ENCODE data around the gene HRK. TPM values are rescaled to one million over a fixed set of nuclear protein-coding genes. Genes with fewer than 3 reads are reported as not detected.

HRK gene
- polyA plus RNA-seq, 1 donor, result 0.16 TPM

GRCh38 chr12:116853507-116853906 is 27.7 kb downstream of the HRK start:
- no peak for DNase-seq
- 100% methylated on average over 1 of the region's 5 CpGs for WGBS (ENCODE audit: insufficient coverage, low lambda C conversion rate)
- H3K4me1 ChIP-seq (ENCODE audit: control insufficient read depth, insufficient read depth, low read length), result no peaks in the 10 kb centered on the region
- H3K27ac ChIP-seq (ENCODE audit: low read length), result no peak overlapping the region
- no peaks in the 10 kb centered on the region for H3K9me3 ChIP-seq (ENCODE audit: control insufficient read depth, low read depth, low read length)
- H3K36me3 ChIP-seq (ENCODE audit: control insufficient read depth, insufficient read depth, low read length), result no peaks in the 10 kb centered on the region
- H3K27me3 ChIP-seq (ENCODE audit: control insufficient read depth, insufficient read depth, low read length), result peaks cover 2% of the 10 kb centered on the region
- H3K4me3 ChIP-seq (ENCODE audit: low read length), result no peak overlapping the region

- Histone ChIP-seq H3K9me3 (ENCODE audit: control insufficient read depth, low read depth, low read length) (no peaks in the 10 kb centered on the region), H3K36me3 (ENCODE audit: control insufficient read depth, insufficient read depth, low read length) (no peaks in the 10 kb centered on the region), H3K4me1 (ENCODE audit: control insufficient read depth, insufficient read depth, low read length) (no peaks in the 10 kb centered on the region), H3K27ac (ENCODE audit: low read length) (no peak overlapping the region), H3K27me3 (ENCODE audit: control insufficient read depth, insufficient read depth, low read length) (no peaks in the 10 kb centered on the region), H3K4me3 (ENCODE audit: low read length) (no peak overlapping the region)
- WGBS (ENCODE audit: insufficient coverage, low lambda C conversion rate), result no CpG with 5 or more reads among the region's 6 CpGs
- DNase-seq, result no peak
These were observed 28.9 kb downstream of the HRK start for GRCh38 chr12:116852303-116852702.

GRCh38 chr12:116849216-116849615 is 32.0 kb downstream of the HRK start:
- 100% methylated on average over 1 of the region's 23 CpGs for WGBS (ENCODE audit: insufficient coverage, low lambda C conversion rate)
- Histone ChIP-seq H3K27me3 (ENCODE audit: control insufficient read depth, insufficient read depth, low read length) (no peaks in the 10 kb centered on the region), H3K9me3 (ENCODE audit: control insufficient read depth, low read depth, low read length) (no peaks in the 10 kb centered on the region), H3K4me1 (ENCODE audit: control insufficient read depth, insufficient read depth, low read length) (no peaks in the 10 kb centered on the region), H3K36me3 (ENCODE audit: control insufficient read depth, insufficient read depth, low read length) (no peaks in the 10 kb centered on the region), H3K4me3 (ENCODE audit: low read length) (no peak overlapping the region), H3K27ac (ENCODE audit: low read length) (no peak overlapping the region)
- no peak for DNase-seq

- WGBS (ENCODE audit: insufficient coverage, low lambda C conversion rate), result no CpG with 5 or more reads among the region's 6 CpGs
- no peaks in the 10 kb centered on the region for H3K9me3 ChIP-seq (ENCODE audit: control insufficient read depth, low read depth, low read length)
- H3K27ac ChIP-seq (ENCODE audit: low read length), result no peak overlapping the region
- no peak overlapping the region for H3K4me3 ChIP-seq (ENCODE audit: low read length)
- H3K36me3 ChIP-seq (ENCODE audit: control insufficient read depth, insufficient read depth, low read length), result no peaks in the 10 kb centered on the region
- H3K27me3 ChIP-seq (ENCODE audit: control insufficient read depth, insufficient read depth, low read length), result no peaks in the 10 kb centered on the region
- H3K4me1 ChIP-seq (ENCODE audit: control insufficient read depth, insufficient read depth, low read length), result no peaks in the 10 kb centered on the region
- no peak for DNase-seq
These were observed 38.2 kb downstream of the HRK start for GRCh38 chr12:116843085-116843484.

GRCh38 chr12:116839287-116839830 is 41.9 kb downstream of the HRK start:
- H3K9me3 ChIP-seq (ENCODE audit: control insufficient read depth, low read depth, low read length), result no peaks in the 10 kb centered on the region
- no peak for DNase-seq
- H3K4me3 ChIP-seq (ENCODE audit: low read length), result no peak overlapping the region
- 100% methylated on average over 1 of the region's 3 CpGs for WGBS (ENCODE audit: insufficient coverage, low lambda C conversion rate)
- no peaks in the 10 kb centered on the region for H3K36me3 ChIP-seq (ENCODE audit: control insufficient read depth, insufficient read depth, low read length)
- no peaks in the 10 kb centered on the region for H3K27me3 ChIP-seq (ENCODE audit: control insufficient read depth, insufficient read depth, low read length)
- H3K27ac ChIP-seq (ENCODE audit: low read length), result no peak overlapping the region
- H3K4me1 ChIP-seq (ENCODE audit: control insufficient read depth, insufficient read depth, low read length), result no peaks in the 10 kb centered on the region

DNA sequence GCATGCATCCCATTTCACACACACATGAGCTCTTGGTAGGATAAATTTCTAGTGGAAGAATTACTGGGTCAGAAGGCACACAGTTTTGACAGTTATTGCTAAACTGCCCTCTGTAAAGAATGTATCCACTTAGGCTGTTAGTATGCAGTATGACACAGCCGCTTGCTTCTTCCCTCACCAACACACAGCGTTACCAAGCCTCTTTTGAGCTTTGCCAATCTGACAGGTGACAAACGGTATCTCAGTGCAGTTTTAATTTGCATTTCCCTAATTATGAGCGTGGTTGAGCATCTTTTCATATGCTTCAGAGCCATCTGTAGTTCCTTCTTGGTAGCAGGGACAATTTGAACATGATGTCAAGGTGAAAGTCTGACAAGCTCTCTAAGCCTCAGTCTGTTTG is 42.9 kb downstream of the HRK start:
- no peak overlapping the region for H3K27ac ChIP-seq (ENCODE audit: low read length)
- no peak overlapping the region for H3K4me3 ChIP-seq (ENCODE audit: low read length)
- no peaks in the 10 kb centered on the region for H3K27me3 ChIP-seq (ENCODE audit: control insufficient read depth, insufficient read depth, low read length)
- no peak for DNase-seq
- H3K9me3 ChIP-seq (ENCODE audit: control insufficient read depth, low read depth, low read length), result no peaks in the 10 kb centered on the region
- no peaks in the 10 kb centered on the region for H3K4me1 ChIP-seq (ENCODE audit: control insufficient read depth, insufficient read depth, low read length)
- WGBS (ENCODE audit: insufficient coverage, low lambda C conversion rate), result no CpG with 5 or more reads among the region's 4 CpGs
- H3K36me3 ChIP-seq (ENCODE audit: control insufficient read depth, insufficient read depth, low read length), result no peaks in the 10 kb centered on the region

DNA sequence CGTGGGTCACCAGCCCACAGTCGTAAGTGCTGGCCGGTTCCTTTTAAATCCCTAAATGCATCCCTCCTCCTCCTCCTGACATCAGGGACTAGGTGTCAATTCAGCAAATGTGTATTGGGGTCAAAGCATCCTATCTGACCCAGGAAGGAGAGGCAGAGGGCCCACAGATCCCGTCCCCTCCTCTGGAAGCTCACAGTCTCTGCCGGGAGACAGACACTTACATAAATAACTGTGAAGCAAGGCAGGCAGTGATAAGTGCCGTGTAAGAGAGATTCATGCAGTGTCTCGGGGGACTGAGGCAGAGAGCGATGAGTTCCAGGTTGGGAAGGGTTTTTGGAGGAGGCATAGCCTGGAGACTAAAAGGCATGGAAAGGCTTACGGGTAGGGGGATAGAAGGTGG is 44.1 kb downstream of the HRK start:
- Histone ChIP-seq H3K9me3 (ENCODE audit: control insufficient read depth, low read depth, low read length) (no peaks in the 10 kb centered on the region), H3K27me3 (ENCODE audit: control insufficient read depth, insufficient read depth, low read length) (no peaks in the 10 kb centered on the region), H3K27ac (ENCODE audit: low read length) (no peak overlapping the region), H3K4me1 (ENCODE audit: control insufficient read depth, insufficient read depth, low read length) (no peaks in the 10 kb centered on the region), H3K36me3 (ENCODE audit: control insufficient read depth, insufficient read depth, low read length) (no peaks in the 10 kb centered on the region), H3K4me3 (ENCODE audit: low read length) (no peak overlapping the region)
- DNase-seq, result no peak
- WGBS (ENCODE audit: insufficient coverage, low lambda C conversion rate), result 80% methylated on average over 1 of the region's 9 CpGs

GRCh38 chr12:116835484-116835883 is 45.8 kb downstream of the HRK start:
- WGBS (ENCODE audit: insufficient coverage, low lambda C conversion rate), result no CpG with 5 or more reads among the region's 1 CpG
- Histone ChIP-seq H3K36me3 (ENCODE audit: control insufficient read depth, insufficient read depth, low read length) (no peaks in the 10 kb centered on the region), H3K4me3 (ENCODE audit: low read length) (no peak overlapping the region), H3K27ac (ENCODE audit: low read length) (no peak overlapping the region), H3K4me1 (ENCODE audit: control insufficient read depth, insufficient read depth, low read length) (no peaks in the 10 kb centered on the region), H3K27me3 (ENCODE audit: control insufficient read depth, insufficient read depth, low read length) (no peaks in the 10 kb centered on the region), H3K9me3 (ENCODE audit: control insufficient read depth, low read depth, low read length) (no peaks in the 10 kb centered on the region)
- DNase-seq, result no peak

DNA sequence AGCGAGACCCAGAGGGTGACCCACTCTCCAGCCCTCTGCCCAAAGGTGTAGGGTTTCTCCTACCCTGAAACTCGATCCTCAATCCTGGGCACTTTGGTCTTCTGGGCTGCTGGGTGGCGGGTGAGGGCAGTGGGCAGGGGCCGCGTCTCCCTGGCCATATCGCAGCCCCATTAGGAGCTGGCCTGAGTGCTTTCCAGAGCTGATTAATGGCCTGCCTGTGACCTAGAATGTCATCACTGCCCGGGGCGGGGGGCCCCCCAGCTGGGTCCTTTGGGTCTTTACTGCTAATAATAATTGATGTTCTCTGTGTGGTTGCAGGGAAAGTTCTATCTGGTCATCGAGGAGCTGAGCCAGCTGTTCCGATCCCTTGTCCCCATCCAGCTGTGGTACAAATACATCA is 47.8 kb downstream of the HRK start:
- H3K27me3 ChIP-seq (ENCODE audit: control insufficient read depth, insufficient read depth, low read length), result no peaks in the 10 kb centered on the region
- no CpG with 5 or more reads among the region's 10 CpGs for WGBS (ENCODE audit: insufficient coverage, low lambda C conversion rate)
- no peaks in the 10 kb centered on the region for H3K9me3 ChIP-seq (ENCODE audit: control insufficient read depth, low read depth, low read length)
- DNase-seq, result no peak
- H3K36me3 ChIP-seq (ENCODE audit: control insufficient read depth, insufficient read depth, low read length), result no peaks in the 10 kb centered on the region
- no peak overlapping the region for H3K4me3 ChIP-seq (ENCODE audit: low read length)
- no peak overlapping the region for H3K27ac ChIP-seq (ENCODE audit: low read length)
- H3K4me1 ChIP-seq (ENCODE audit: control insufficient read depth, insufficient read depth, low read length), result no peaks in the 10 kb centered on the region

DNA sequence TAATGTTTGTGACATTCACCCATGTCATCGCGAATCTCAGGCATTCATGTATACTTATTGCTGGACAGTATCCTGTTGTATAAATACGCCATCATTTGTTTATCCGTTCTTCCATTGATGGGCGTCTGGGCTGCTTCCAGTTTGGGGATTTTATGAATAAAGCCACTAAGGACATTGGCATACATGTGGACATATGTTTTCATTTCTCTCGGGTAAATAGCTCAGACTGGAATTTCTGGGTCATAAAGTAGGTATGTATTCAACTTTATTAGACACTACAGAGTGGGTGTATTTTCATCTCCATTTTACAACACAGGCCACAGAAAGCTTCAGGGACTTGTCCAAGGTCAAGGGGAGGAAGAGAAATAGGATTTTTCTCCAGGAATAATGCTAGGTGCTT is 48.9 kb downstream of the HRK start:
- H3K9me3 ChIP-seq (ENCODE audit: control insufficient read depth, low read depth, low read length), result no peaks in the 10 kb centered on the region
- no peaks in the 10 kb centered on the region for H3K4me1 ChIP-seq (ENCODE audit: control insufficient read depth, insufficient read depth, low read length)
- no peak overlapping the region for H3K27ac ChIP-seq (ENCODE audit: low read length)
- H3K27me3 ChIP-seq (ENCODE audit: control insufficient read depth, insufficient read depth, low read length), result no peaks in the 10 kb centered on the region
- WGBS (ENCODE audit: insufficient coverage, low lambda C conversion rate), result 67% methylated on average over 1 of the region's 6 CpGs
- H3K4me3 ChIP-seq (ENCODE audit: low read length), result no peak overlapping the region
- DNase-seq, result no peak
- H3K36me3 ChIP-seq (ENCODE audit: control insufficient read depth, insufficient read depth, low read length), result no peaks in the 10 kb centered on the region

DNA sequence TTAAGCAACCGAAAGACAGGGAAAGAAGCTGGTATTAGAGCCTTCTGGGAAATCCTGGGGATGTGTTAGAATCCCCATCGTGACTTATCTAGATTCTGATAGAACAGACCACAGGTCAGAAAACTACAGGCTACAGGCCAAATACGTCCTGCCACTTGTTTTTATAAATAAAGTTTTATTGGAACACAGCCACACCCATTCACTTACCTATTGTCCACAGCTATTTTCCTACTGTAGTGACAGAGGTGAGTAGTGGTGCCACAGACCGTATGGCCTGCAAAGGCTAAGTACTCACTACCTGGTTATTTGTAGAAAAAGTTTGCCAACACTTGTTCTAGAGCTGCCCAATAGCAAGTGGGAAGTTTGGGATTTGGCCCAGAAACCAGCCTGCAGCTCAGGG is 53.8 kb downstream of the HRK start:
- H3K4me1 ChIP-seq (ENCODE audit: control insufficient read depth, insufficient read depth, low read length), result no peaks in the 10 kb centered on the region
- no peaks in the 10 kb centered on the region for H3K9me3 ChIP-seq (ENCODE audit: control insufficient read depth, low read depth, low read length)
- no peak overlapping the region for H3K27ac ChIP-seq (ENCODE audit: low read length)
- H3K27me3 ChIP-seq (ENCODE audit: control insufficient read depth, insufficient read depth, low read length), result no peaks in the 10 kb centered on the region
- no peaks in the 10 kb centered on the region for H3K36me3 ChIP-seq (ENCODE audit: control insufficient read depth, insufficient read depth, low read length)
- no peak overlapping the region for H3K4me3 ChIP-seq (ENCODE audit: low read length)
- DNase-seq, result no peak
- WGBS (ENCODE audit: insufficient coverage, low lambda C conversion rate), result no CpG with 5 or more reads among the region's 4 CpGs
